Measurements from ENCODE around the gene PCCA.

Gene PCCA

GRCh38 chr13:100534147-100534843, 445.4 kb downstream of the PCCA start:
- Histone ChIP-seq H3K27ac (no peak overlapping the region), H3K4me3 (ENCODE audit: low read depth, low read length) (no peak overlapping the region), H3K27me3 (replicated peaks) (no peaks in the 10 kb centered on the region), H3K36me3 (replicated peaks) (no peaks in the 10 kb centered on the region)
- DNase-seq: no peak
- in situ Hi-C loops (cut with HindIII; ENCODE audit: low pct_ligation_motif_present, low sequenced_read_pairs): no loop called here
- no peak for TF ChIP-seq CTCF (IDR thresholded peaks at IDR 0.05; ENCODE audit: low read depth, low read length, missing control alignments)

GRCh38 chr13:100534911-100535310, 446.0 kb downstream of the PCCA start:
- no peak overlapping the region for H3K4me3 ChIP-seq (ENCODE audit: low read depth, low read length)
- in situ Hi-C loops (cut with HindIII; ENCODE audit: low pct_ligation_motif_present, low sequenced_read_pairs): no loop called here
- H3K27ac ChIP-seq: no peak overlapping the region
- H3K36me3 ChIP-seq (replicated peaks): no peaks in the 10 kb centered on the region
- DNase-seq: no peak
- H3K27me3 ChIP-seq (replicated peaks): no peaks in the 10 kb centered on the region
- no peak for TF ChIP-seq CTCF (IDR thresholded peaks at IDR 0.05; ENCODE audit: low read depth, low read length, missing control alignments)

GRCh38 chr13:100535426-100536135, 446.7 kb downstream of the PCCA start:
- Histone ChIP-seq H3K27ac (no peak overlapping the region), H3K36me3 (replicated peaks) (no peaks in the 10 kb centered on the region), H3K4me3 (ENCODE audit: low read depth, low read length) (no peak overlapping the region), H3K27me3 (replicated peaks) (no peaks in the 10 kb centered on the region)
- TF ChIP-seq CTCF (IDR thresholded peaks at IDR 0.05; ENCODE audit: low read depth, low read length, missing control alignments): no peak
- no peak for DNase-seq
- in situ Hi-C loops (cut with HindIII; ENCODE audit: low pct_ligation_motif_present, low sequenced_read_pairs): no loop called here

GRCh38 chr13:100536643-100537180, 447.8 kb downstream of the PCCA start:
- Histone ChIP-seq H3K27me3 (replicated peaks) (no peaks in the 10 kb centered on the region), H3K27ac (no peak overlapping the region), H3K36me3 (replicated peaks) (no peaks in the 10 kb centered on the region), H3K4me3 (ENCODE audit: low read depth, low read length) (no peak overlapping the region)
- in situ Hi-C loops (cut with HindIII; ENCODE audit: low pct_ligation_motif_present, low sequenced_read_pairs): no loop called here
- no peak for DNase-seq
- no peak for TF ChIP-seq CTCF (IDR thresholded peaks at IDR 0.05; ENCODE audit: low read depth, low read length, missing control alignments)

GRCh38 chr13:100537486-100537885, 448.6 kb downstream of the PCCA start:
- in situ Hi-C loops (cut with HindIII; ENCODE audit: low pct_ligation_motif_present, low sequenced_read_pairs): no loop called here
- Histone ChIP-seq H3K4me3 (ENCODE audit: low read depth, low read length) (no peak overlapping the region), H3K27ac (no peak overlapping the region), H3K27me3 (replicated peaks) (no peaks in the 10 kb centered on the region), H3K36me3 (replicated peaks) (no peaks in the 10 kb centered on the region)
- TF ChIP-seq CTCF (IDR thresholded peaks at IDR 0.05; ENCODE audit: low read depth, low read length, missing control alignments): no peak
- no peak for DNase-seq

All from brain microvascular endothelial cell (primary cell).